Islet of Langerhans (tissue), 1 donor: Measurements from ENCODE around the gene PALM.
"Not testable (repeated sequence)": the region's sequence is repeated elsewhere in the genome, so short reads cannot be mapped to it uniquely, and the experiment has no call there.

Experiments used
- FAIRE-seq: peaks from one replicate; lab custom pipeline; 2011; peaks lifted over from hg19 to GRCh38; lab: Jason Lieb, UNC

Gene PALM

GRCh38 chr19:732148-733069 is 23.7 kb downstream of the PALM start:
- FAIRE-seq = no peak

- no peak for FAIRE-seq
Measured at GRCh38 chr19:734716-735115, 26.0 kb downstream of the PALM start.

- no peak for FAIRE-seq
Measured at GRCh38 chr19:736125-736524, 27.4 kb downstream of the PALM start.

- no peak for FAIRE-seq
Measured at GRCh38 chr19:737591-738093, 28.9 kb downstream of the PALM start.

- FAIRE-seq = no peak
Measured at GRCh38 chr19:738509-739128, 29.9 kb downstream of the PALM start.

- no peak for FAIRE-seq
Measured at GRCh38 chr19:739998-740715, 31.4 kb downstream of the PALM start.

GRCh38 chr19:740816-741505 is 32.2 kb downstream of the PALM start:
- not testable (repeated sequence) for FAIRE-seq

- FAIRE-seq = no peak
Measured at GRCh38 chr19:741506-742131, 32.9 kb downstream of the PALM start.

- FAIRE-seq = no peak
Measured at GRCh38 chr19:742540-743075, 33.9 kb downstream of the PALM start.

- no peak for FAIRE-seq
Measured at GRCh38 chr19:743168-743687, 34.5 kb downstream of the PALM start.

GRCh38 chr19:745138-745537 is 36.4 kb downstream of the PALM start:
- not testable (repeated sequence) for FAIRE-seq

- no peak for FAIRE-seq
Measured at GRCh38 chr19:746208-746819, 37.6 kb downstream of the PALM start.

- FAIRE-seq = no peak
Measured at GRCh38 chr19:746956-747355, 38.2 kb downstream of the PALM start.

GRCh38 chr19:747432-748273 is 38.9 kb downstream of the PALM start:
- no peak for FAIRE-seq

- no peak for FAIRE-seq
Measured at GRCh38 chr19:748274-748598, 39.5 kb downstream of the PALM start.

- no peak for FAIRE-seq
Measured at GRCh38 chr19:749811-750210, 41.1 kb downstream of the PALM start.

GRCh38 chr19:750640-751423 is 42.1 kb downstream of the PALM start, which contains the start of gene MISP:
TSS of gene MISP (plus strand) at chr19:751112. CDS start at chr19:756947, 5,835 bp downstream.
- FAIRE-seq = no peak

- no peak for FAIRE-seq
Measured at GRCh38 chr19:751501-752341, 43.0 kb downstream of the PALM start.
